ENCODE results near the gene SNTG2. TPM values are rescaled to one million over a fixed set of nuclear protein-coding genes. Genes with fewer than 3 reads are reported as not detected.

SNTG2 gene
- total and polyA plus RNA-seq, 2 of the 13 experiments (the other 11 are each of a cell fraction or from before 2014, with no cell fraction given): not detected

- ChIA-PET CTCF (ENCODE audit: low intra/inter-chr PET ratio, low total read pairs) (no interaction called here), POLR2A (no interaction called here)
- Histone ChIP-seq H2AFZ (ENCODE audit: low read length) (no peak overlapping the region), H3K4me1 (ENCODE audit: insufficient read depth, low read length) (no peaks in the 10 kb centered on the region), H4K20me1 (ENCODE audit: insufficient read depth, low read length) (no peaks in the 10 kb centered on the region), H3K27me3 (ENCODE audit: control insufficient read depth in 1 of 2, insufficient read depth in 2 of 2, low read length in 2 of 2) (peaks cover 3 to 39% of the 10 kb centered on the region in 2 experiments; a peak in 3 of 5 replicates), H3K4me3 (replicated peaks in 1 of 3; ENCODE audit: insufficient read depth in 1 of 3, low read depth in 2 of 3, low read length in 3 of 3) (no peak overlapping the region), H3K9me3 (ENCODE audit: low read length) (no peaks in the 10 kb centered on the region), H3K36me3 (replicated peaks in 1 of 2; ENCODE audit: control insufficient read depth in 1 of 2, insufficient read depth in 2 of 2, low read length in 2 of 2) (no peaks in the 10 kb centered on the region), H3K79me2 (ENCODE audit: insufficient read depth, low read length) (no peaks in the 10 kb centered on the region), H3K9ac (ENCODE audit: insufficient read depth, low read depth, low read length) (no peak overlapping the region), H3K27ac (ENCODE audit: extremely low read length, insufficient read depth, low read length) (no peak overlapping the region), H3K4me2 (ENCODE audit: low read depth, low read length) (no peak overlapping the region)
- DNase-seq (ENCODE audit: low spot score): no peak
- intact Hi-C loops (cut with micrococcal nuclease; ENCODE audit: unreplicated experiment): no loop called here
- WGBS (ENCODE audit: low lambda C conversion rate): 31% methylated on average over 5 of the region's 5 CpGs
- no peak for ATAC-seq
- FAIRE-seq: no peak
- BruUV-seq (replicated peaks): no TSS peak
- TF ChIP-seq ZNF235 (CRISPR knock-in tag; IDR thresholded peaks at IDR 0.05; ENCODE audit: borderline replicate concordance) (no peak), ZSCAN22 (CRISPR knock-in tag; IDR thresholded peaks at IDR 0.05) (no peak), ZNF101 (CRISPR knock-in tag; IDR thresholded peaks at IDR 0.05; ENCODE audit: borderline replicate concordance, low read depth) (no peak), ZNF687 (CRISPR knock-in tag; IDR thresholded peaks at IDR 0.05) (no peak), STAT6 (CRISPR knock-in tag; IDR thresholded peaks at IDR 0.05; ENCODE audit: borderline replicate concordance) (no peak), CSRNP1 (CRISPR knock-in tag; IDR thresholded peaks at IDR 0.05) (no peak), ZBTB25 (CRISPR knock-in tag; IDR thresholded peaks at IDR 0.05) (no peak), E2F1 (CRISPR knock-in tag; IDR thresholded peaks at IDR 0.05) (no peak), PHF21A (CRISPR knock-in tag; IDR thresholded peaks at IDR 0.05) (no peak), ZNF562 (CRISPR knock-in tag; IDR thresholded peaks at IDR 0.05; ENCODE audit: borderline replicate concordance) (no peak)
- in situ Hi-C loops (cut with HindIII; ENCODE audit: extremely low pct_ligation_motif_present, low pct_unique_long_range_greater_than_20kb): no loop called here
Measured at GRCh38 chr2:1235806-1236205, 285.2 kb downstream of the SNTG2 start.
